HCT116 (cell line): ENCODE measurements around the gene STX16. TPM values are rescaled to one million over a fixed set of nuclear protein-coding genes. Genes with fewer than 3 reads are reported as not detected.

Source experiments
- ATAC-seq: fragments of 200-7000 bp; cut with Tn5 transposase; 2 replicates; pipeline ENCODE4 v1.9.1; 2020; ENCODE audit warnings: mild to moderate bottlenecking, moderate library complexity
- BruUV-seq: library from RNA; stranded (reverse); fragments of 400-500 nt; replicated peaks from 2 replicates; lab custom pipeline; 2021; lab: Mats Ljungman, UMichigan
- CTCF ChIA-PET: fragments of 300-600 bp; sonication (Branson Sonifier 250); formaldehyde crosslinking; loops from one replicate; lab custom pipeline; 2021; ENCODE audit warnings: antibody characterized with exemption; lab: Charles Lee
- POLR2A ChIA-PET: fragments of 300-600, 350-600 bp; sonication (Branson Sonifier 250); formaldehyde crosslinking; loops from one replicate; lab custom pipeline; 2021; ENCODE audit warnings: antibody characterized with exemption; lab: Charles Lee
- RAD21 ChIA-PET, 2 experiments: fragments of 300-600 bp; sonication (Branson Sonifier 250); formaldehyde crosslinking; loops; one replicate each; lab custom pipeline; 2023; ENCODE audit warnings: low total read pairs in 2 of 2; ENCODE audit not compliant: uncharacterized antibody in 2 of 2, unreplicated experiment in 2 of 2, low non-redundant PET in 1 of 2; lab: Charles Lee
- DNase-seq: peaks from one replicate; pipeline ENCODE4 v3.0.0-alpha.2; 2010; ENCODE audit warnings: low read depth, low spot score
- H2AFZ ChIP-seq: fragments of 200-600 bp; shearing (Covaris generic), sonication (generic); 2 replicates; pipeline ENCODE4 v1.6.1; 2017; ENCODE audit warnings: low read depth, mixed run types, mixed read lengths, antibody characterized with exemption, low read length; ENCODE audit not compliant: poor library complexity, severe bottlenecking
- H3K27ac ChIP-seq: 2 replicates; pipeline ENCODE4 v1.5.1; 2012; ENCODE audit warnings: low read depth, low read length
- H3K27me3 ChIP-seq: fragments of 200-600 bp; sonication (generic); 2 replicates; pipeline ENCODE4 v1.6.1; 2016; ENCODE audit warnings: mixed run types, low read length, mixed read lengths; ENCODE audit not compliant: insufficient read depth
- H3K36me3 ChIP-seq, 2 experiments: fragments of 200-500 bp in 1 of 2; fragments of 200-600 bp in 1 of 2; sonication (Bioruptor generic) in 1 of 2; sonication (generic) in 1 of 2; 2 replicates each; pipeline versions ENCODE4 v1.5.1 to v1.6.1; 2014 to 2016; ENCODE audit warnings: low read length in 2 of 2, inconsistent platforms in 1 of 2, mixed read lengths in 1 of 2, mixed run types in 1 of 2; ENCODE audit not compliant: insufficient read depth in 2 of 2, control insufficient read depth in 1 of 2
- H3K4me1 ChIP-seq, 2 experiments: fragments of 200-600 bp in 1 of 2; sonication (generic) in 1 of 2; 2 replicates each; pipeline versions ENCODE4 v1.5.1 to v1.6.1; 2012 to 2017; ENCODE audit warnings: low read length in 2 of 2, inconsistent platforms in 1 of 2, mild to moderate bottlenecking in 1 of 2, mixed read lengths in 1 of 2, mixed run types in 1 of 2, moderate library complexity in 1 of 2; ENCODE audit not compliant: insufficient read depth in 2 of 2, control insufficient read depth in 1 of 2
- H3K4me2 ChIP-seq: fragments of 200-600 bp; sonication (generic); 2 replicates; pipeline ENCODE4 v1.6.1; 2017; ENCODE audit warnings: mixed run types, low read length, mixed read lengths
- H3K4me3 ChIP-seq, 2 experiments: fragments of 200-600 bp in 1 of 2; sonication (generic) in 1 of 2; replicated peaks in 1 of 2; 2 replicates each; pipeline ENCODE4 v1.5.1; 2011 to 2016; ENCODE audit warnings: low read length in 2 of 2, control low read depth in 1 of 2, low read depth in 1 of 2, mild to moderate bottlenecking in 1 of 2, mixed read lengths in 1 of 2, mixed run types in 1 of 2
- H3K79me2 ChIP-seq: fragments of 200-600 bp; sonication (generic); 2 replicates; pipeline ENCODE4 v1.6.1; 2017; ENCODE audit warnings: mild to moderate bottlenecking, mixed run types, low read length, moderate library complexity, mixed read lengths; ENCODE audit not compliant: insufficient read depth
- H3K9ac ChIP-seq: fragments of 200-600 bp; sonication (generic); 2 replicates; pipeline ENCODE4 v1.6.1; 2016; ENCODE audit warnings: low read length, mixed read lengths
- H3K9me2 ChIP-seq: fragments of 200-600 bp; sonication (generic), shearing (Covaris generic); 2 replicates; pipeline ENCODE4 v1.6.1; 2017; ENCODE audit warnings: mixed run types, mild to moderate bottlenecking, moderate library complexity; ENCODE audit not compliant: insufficient read depth
- H3K9me3 ChIP-seq, 2 experiments: fragments of 200-500 bp in 1 of 2; fragments of 200-600 bp in 1 of 2; sonication (Bioruptor generic) in 1 of 2; sonication (generic) in 1 of 2; 2 replicates each; pipeline ENCODE4 v1.6.1; 2014 to 2017; ENCODE audit warnings: low read length in 2 of 2, mixed read lengths in 2 of 2, inconsistent platforms in 1 of 2, low read depth in 1 of 2, mild to moderate bottlenecking in 1 of 2, mixed run types in 1 of 2, moderate library complexity in 1 of 2; ENCODE audit not compliant: control insufficient read depth in 1 of 2, insufficient read depth in 1 of 2
- H4K20me1 ChIP-seq: fragments of 200-600 bp; sonication (generic), shearing (Covaris generic); 2 replicates; pipeline ENCODE4 v1.6.1; 2017; ENCODE audit warnings: mixed run types, mild to moderate bottlenecking, moderate library complexity; ENCODE audit not compliant: insufficient read depth
- CEBPB ChIP-seq: IDR thresholded peaks from 2 replicates; pipeline ENCODE4 v1.6.1; 2012; ENCODE audit warnings: low read depth
- ELF1 ChIP-seq: IDR thresholded peaks from 2 replicates; pipeline ENCODE4 v1.6.1; 2012; ENCODE audit warnings: low read depth, borderline replicate concordance
- EZH2 ChIP-seq: fragments of 200-600 bp; sonication (generic); IDR thresholded peaks from 2 replicates; pipeline ENCODE4 v1.6.1; 2017; ENCODE audit warnings: antibody characterized with exemption, mixed run types
- EZH2phosphoT487 ChIP-seq: fragments of 200-600 bp; IDR thresholded peaks from 2 replicates; pipeline ENCODE4 v1.6.1; 2018; ENCODE audit warnings: antibody characterized with exemption, borderline replicate concordance
- FOSL1 ChIP-seq: IDR thresholded peaks from 2 replicates; pipeline ENCODE4 v1.6.1; 2012; ENCODE audit warnings: low read depth
- JUND ChIP-seq: IDR thresholded peaks from 2 replicates; pipeline ENCODE4 v1.6.1; 2012
- POLR2A ChIP-seq: IDR thresholded peaks from 2 replicates; pipeline ENCODE4 v1.7.0; 2011; ENCODE audit warnings: borderline replicate concordance; ENCODE audit not compliant: insufficient read depth, insufficient read length; ENCODE audit errors: extremely low read depth
- POLR2AphosphoS5 ChIP-seq: IDR thresholded peaks from 2 replicates; pipeline ENCODE4 v1.6.1; 2011; ENCODE audit warnings: mild to moderate bottlenecking, low read depth, low read length, moderate library complexity
- RAD21 ChIP-seq: IDR thresholded peaks from 2 replicates; pipeline ENCODE4 v1.6.1; 2012; ENCODE audit warnings: low read depth, mild to moderate bottlenecking
- SP1 ChIP-seq: IDR thresholded peaks from 2 replicates; pipeline ENCODE4 v1.6.1; 2012; ENCODE audit warnings: low read depth
- TCF7L2 ChIP-seq: IDR thresholded peaks from 2 replicates; pipeline ENCODE4 v1.7.0; 2011; ENCODE audit warnings: borderline replicate concordance, inconsistent platforms; ENCODE audit not compliant: insufficient read depth, insufficient read length; ENCODE audit errors: extremely low read depth
- intact Hi-C: fragments of 100-400 bp; cut with micrococcal nuclease; formaldehyde crosslinking; loops from 2 replicates; pipeline ENCODE4 v1.10.0; 2022
- total RNA-seq: library from RNA; stranded (reverse); gene quantifications from one replicate; pipeline ENCODE4 v1.2.1, GENCODE V29; 2021; ENCODE audit not compliant: unreplicated experiment
- TF ChIP-seq, protein P1 (sequence below): IDR thresholded peaks from 2 replicates; pipeline ENCODE4 v1.6.1; 2011; ENCODE audit warnings: mild to moderate bottlenecking, low read length, moderate library complexity; ENCODE audit not compliant: insufficient replicate concordance; ENCODE audit errors: extremely low read depth
- TF ChIP-seq, protein P2 (sequence below): IDR thresholded peaks from 2 replicates; pipeline ENCODE4 v1.6.1; 2012; ENCODE audit warnings: low read depth
- TF ChIP-seq, protein P3 (sequence below), 3 experiments: fragments of 200-600 bp in 1 of 3; sonication (generic) in 1 of 3; IDR thresholded peaks in 2 of 3; conservative IDR thresholded peaks in 1 of 3; 2 replicates each; pipeline ENCODE4 v1.5.1; 2012 to 2017; ENCODE audit warnings: low read depth in 2 of 3, low read length in 2 of 3, antibody characterized with exemption in 1 of 3, borderline replicate concordance in 1 of 3, control low read depth in 1 of 3, mild to moderate bottlenecking in 1 of 3, mixed read lengths in 1 of 3, mixed run types in 1 of 3, moderate library complexity in 1 of 3; ENCODE audit not compliant: insufficient read depth in 1 of 3
- TF ChIP-seq, protein P4 (sequence below): IDR thresholded peaks from 2 replicates; pipeline ENCODE4 v1.6.1; 2012

STX16 gene
- total RNA-seq, 1 experiment from 2014 or later, result 55.1 TPM

DNA sequence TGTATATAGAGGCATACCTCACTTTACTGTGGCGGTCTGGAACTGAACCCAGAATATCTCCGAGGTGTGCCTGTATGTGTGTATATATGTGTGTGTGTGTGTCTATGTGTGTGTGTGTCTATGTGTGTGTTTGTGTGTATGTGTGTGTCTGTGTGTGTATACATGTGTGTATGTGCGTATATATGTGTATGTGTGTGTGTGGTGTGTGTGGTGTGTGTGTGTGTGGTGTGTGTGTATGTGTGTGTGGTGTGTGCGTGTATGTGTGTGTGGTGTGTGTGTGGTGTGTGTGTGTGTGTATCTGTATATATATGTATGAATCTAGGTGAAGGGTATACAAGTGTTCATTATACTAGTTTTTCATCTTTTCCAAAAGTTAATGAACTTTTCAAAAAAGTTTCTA, 37.3 kb downstream of the STX16 start:
- no peak overlapping the region for H3K4me3 ChIP-seq
- intact Hi-C loops, result no loop called here
- RAD21 ChIA-PET, result no interaction called here
- no peaks in the 10 kb centered on the region for H4K20me1 ChIP-seq
- H3K79me2 ChIP-seq, result no peaks in the 10 kb centered on the region
- H3K9me3 ChIP-seq, result no peaks in the 10 kb centered on the region
- no peak overlapping the region for H3K4me2 ChIP-seq
- TF ChIP-seq FOSL1 (no peak), RAD21 (no peak), EZH2 (no peak), JUND (no peak), TCF7L2 (no peak), POLR2AphosphoS5 (no peak), POLR2A (no peak), EZH2phosphoT487 (no peak), CEBPB (no peak), ELF1 (no peak), SP1 (no peak)
- TF ChIP-seq, protein P1, sequence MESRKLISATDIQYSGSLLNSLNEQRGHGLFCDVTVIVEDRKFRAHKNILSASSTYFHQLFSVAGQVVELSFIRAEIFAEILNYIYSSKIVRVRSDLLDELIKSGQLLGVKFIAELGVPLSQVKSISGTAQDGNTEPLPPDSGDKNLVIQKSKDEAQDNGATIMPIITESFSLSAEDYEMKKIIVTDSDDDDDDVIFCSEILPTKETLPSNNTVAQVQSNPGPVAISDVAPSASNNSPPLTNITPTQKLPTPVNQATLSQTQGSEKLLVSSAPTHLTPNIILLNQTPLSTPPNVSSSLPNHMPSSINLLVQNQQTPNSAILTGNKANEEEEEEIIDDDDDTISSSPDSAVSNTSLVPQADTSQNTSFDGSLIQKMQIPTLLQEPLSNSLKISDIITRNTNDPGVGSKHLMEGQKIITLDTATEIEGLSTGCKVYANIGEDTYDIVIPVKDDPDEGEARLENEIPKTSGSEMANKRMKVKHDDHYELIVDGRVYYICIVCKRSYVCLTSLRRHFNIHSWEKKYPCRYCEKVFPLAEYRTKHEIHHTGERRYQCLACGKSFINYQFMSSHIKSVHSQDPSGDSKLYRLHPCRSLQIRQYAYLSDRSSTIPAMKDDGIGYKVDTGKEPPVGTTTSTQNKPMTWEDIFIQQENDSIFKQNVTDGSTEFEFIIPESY, result no peak
- TF ChIP-seq, protein P2, sequence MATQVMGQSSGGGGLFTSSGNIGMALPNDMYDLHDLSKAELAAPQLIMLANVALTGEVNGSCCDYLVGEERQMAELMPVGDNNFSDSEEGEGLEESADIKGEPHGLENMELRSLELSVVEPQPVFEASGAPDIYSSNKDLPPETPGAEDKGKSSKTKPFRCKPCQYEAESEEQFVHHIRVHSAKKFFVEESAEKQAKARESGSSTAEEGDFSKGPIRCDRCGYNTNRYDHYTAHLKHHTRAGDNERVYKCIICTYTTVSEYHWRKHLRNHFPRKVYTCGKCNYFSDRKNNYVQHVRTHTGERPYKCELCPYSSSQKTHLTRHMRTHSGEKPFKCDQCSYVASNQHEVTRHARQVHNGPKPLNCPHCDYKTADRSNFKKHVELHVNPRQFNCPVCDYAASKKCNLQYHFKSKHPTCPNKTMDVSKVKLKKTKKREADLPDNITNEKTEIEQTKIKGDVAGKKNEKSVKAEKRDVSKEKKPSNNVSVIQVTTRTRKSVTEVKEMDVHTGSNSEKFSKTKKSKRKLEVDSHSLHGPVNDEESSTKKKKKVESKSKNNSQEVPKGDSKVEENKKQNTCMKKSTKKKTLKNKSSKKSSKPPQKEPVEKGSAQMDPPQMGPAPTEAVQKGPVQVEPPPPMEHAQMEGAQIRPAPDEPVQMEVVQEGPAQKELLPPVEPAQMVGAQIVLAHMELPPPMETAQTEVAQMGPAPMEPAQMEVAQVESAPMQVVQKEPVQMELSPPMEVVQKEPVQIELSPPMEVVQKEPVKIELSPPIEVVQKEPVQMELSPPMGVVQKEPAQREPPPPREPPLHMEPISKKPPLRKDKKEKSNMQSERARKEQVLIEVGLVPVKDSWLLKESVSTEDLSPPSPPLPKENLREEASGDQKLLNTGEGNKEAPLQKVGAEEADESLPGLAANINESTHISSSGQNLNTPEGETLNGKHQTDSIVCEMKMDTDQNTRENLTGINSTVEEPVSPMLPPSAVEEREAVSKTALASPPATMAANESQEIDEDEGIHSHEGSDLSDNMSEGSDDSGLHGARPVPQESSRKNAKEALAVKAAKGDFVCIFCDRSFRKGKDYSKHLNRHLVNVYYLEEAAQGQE, result no peak
- TF ChIP-seq, protein P3, sequence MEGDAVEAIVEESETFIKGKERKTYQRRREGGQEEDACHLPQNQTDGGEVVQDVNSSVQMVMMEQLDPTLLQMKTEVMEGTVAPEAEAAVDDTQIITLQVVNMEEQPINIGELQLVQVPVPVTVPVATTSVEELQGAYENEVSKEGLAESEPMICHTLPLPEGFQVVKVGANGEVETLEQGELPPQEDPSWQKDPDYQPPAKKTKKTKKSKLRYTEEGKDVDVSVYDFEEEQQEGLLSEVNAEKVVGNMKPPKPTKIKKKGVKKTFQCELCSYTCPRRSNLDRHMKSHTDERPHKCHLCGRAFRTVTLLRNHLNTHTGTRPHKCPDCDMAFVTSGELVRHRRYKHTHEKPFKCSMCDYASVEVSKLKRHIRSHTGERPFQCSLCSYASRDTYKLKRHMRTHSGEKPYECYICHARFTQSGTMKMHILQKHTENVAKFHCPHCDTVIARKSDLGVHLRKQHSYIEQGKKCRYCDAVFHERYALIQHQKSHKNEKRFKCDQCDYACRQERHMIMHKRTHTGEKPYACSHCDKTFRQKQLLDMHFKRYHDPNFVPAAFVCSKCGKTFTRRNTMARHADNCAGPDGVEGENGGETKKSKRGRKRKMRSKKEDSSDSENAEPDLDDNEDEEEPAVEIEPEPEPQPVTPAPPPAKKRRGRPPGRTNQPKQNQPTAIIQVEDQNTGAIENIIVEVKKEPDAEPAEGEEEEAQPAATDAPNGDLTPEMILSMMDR (IDR thresholded peaks at IDR 0.05 in 2 of 3, conservative IDR thresholded peaks at IDR 0.05 in 1 of 3; ENCODE audit: borderline replicate concordance in 1 of 3, insufficient read depth in 1 of 3, low read depth in 2 of 3, low read length in 2 of 3), result no peak
- TF ChIP-seq, protein P4, sequence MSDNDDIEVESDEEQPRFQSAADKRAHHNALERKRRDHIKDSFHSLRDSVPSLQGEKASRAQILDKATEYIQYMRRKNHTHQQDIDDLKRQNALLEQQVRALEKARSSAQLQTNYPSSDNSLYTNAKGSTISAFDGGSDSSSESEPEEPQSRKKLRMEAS, result no peak
- no peak overlapping the region for H3K27ac ChIP-seq
- DNase-seq (no peak), ATAC-seq (no peak)
- H3K27me3 ChIP-seq, result no peaks in the 10 kb centered on the region
- peaks cover 3 to 11% of the 10 kb centered on the region in 2 experiments for H3K4me1 ChIP-seq
- H2AFZ ChIP-seq, result no peak overlapping the region
- H3K36me3 ChIP-seq, result no peaks in the 10 kb centered on the region
- no peak overlapping the region for H3K9ac ChIP-seq
- POLR2A ChIA-PET, result no interaction called here
- CTCF ChIA-PET, result no interaction called here
- BruUV-seq, result no TSS peak
- H3K9me2 ChIP-seq, result no peaks in the 10 kb centered on the region
